ENCODE data around the gene JPH3.

The JPH3 gene

DNA sequence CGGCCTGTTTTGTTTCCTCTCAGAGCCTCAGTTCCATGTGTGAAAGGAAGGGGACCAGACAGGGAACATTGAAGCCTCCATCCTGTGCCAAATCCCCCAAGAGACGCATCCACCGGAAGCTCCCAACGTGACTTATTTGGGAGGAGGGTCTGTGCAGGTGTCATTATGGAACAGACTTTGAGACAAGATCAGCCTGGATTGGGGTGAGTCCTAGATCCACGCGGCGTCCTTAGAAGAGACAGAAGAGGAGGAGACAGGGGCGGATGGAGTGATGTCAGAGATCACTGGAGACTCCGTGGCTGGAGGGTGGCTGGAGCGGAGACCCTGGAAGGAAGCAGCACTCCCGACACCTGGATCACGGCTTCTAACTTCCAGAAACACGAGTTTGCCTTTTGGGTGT, 83.5 kb downstream of the JPH3 start:
- Histone ChIP-seq H3K4me3 (no peak overlapping the region), H3K27ac (no peak overlapping the region)
- TF ChIP-seq, protein P1, sequence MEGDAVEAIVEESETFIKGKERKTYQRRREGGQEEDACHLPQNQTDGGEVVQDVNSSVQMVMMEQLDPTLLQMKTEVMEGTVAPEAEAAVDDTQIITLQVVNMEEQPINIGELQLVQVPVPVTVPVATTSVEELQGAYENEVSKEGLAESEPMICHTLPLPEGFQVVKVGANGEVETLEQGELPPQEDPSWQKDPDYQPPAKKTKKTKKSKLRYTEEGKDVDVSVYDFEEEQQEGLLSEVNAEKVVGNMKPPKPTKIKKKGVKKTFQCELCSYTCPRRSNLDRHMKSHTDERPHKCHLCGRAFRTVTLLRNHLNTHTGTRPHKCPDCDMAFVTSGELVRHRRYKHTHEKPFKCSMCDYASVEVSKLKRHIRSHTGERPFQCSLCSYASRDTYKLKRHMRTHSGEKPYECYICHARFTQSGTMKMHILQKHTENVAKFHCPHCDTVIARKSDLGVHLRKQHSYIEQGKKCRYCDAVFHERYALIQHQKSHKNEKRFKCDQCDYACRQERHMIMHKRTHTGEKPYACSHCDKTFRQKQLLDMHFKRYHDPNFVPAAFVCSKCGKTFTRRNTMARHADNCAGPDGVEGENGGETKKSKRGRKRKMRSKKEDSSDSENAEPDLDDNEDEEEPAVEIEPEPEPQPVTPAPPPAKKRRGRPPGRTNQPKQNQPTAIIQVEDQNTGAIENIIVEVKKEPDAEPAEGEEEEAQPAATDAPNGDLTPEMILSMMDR (IDR thresholded peaks at IDR 0.05), result no peak
- DNase-seq (ENCODE audit: low spot score), result no peak

DNA sequence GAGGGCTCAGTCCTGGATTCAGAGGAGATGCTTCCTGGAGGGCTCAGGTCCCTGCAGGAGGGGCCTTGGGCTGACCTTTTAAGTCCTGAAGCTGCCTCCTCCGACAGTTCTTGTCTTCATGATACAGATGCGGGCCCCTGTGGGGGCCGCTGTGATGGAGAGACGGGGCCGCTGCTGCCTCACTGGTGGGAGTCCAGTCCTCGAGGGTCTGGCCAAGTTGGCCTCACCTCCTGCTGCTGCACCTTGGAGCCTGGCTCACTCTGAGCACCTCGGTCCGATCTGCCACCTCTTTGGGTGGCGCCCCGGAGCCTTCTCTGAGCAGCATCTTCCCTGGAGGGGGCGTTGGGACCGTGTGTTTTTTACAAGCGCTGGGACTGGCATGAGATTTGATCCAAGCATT, 84.4 kb downstream of the JPH3 start:
- DNase-seq (ENCODE audit: low spot score), result no peak
- Histone ChIP-seq H3K27ac (no peak overlapping the region), H3K4me3 (no peak overlapping the region)
- TF ChIP-seq, protein P1 (IDR thresholded peaks at IDR 0.05), result no peak

DNA sequence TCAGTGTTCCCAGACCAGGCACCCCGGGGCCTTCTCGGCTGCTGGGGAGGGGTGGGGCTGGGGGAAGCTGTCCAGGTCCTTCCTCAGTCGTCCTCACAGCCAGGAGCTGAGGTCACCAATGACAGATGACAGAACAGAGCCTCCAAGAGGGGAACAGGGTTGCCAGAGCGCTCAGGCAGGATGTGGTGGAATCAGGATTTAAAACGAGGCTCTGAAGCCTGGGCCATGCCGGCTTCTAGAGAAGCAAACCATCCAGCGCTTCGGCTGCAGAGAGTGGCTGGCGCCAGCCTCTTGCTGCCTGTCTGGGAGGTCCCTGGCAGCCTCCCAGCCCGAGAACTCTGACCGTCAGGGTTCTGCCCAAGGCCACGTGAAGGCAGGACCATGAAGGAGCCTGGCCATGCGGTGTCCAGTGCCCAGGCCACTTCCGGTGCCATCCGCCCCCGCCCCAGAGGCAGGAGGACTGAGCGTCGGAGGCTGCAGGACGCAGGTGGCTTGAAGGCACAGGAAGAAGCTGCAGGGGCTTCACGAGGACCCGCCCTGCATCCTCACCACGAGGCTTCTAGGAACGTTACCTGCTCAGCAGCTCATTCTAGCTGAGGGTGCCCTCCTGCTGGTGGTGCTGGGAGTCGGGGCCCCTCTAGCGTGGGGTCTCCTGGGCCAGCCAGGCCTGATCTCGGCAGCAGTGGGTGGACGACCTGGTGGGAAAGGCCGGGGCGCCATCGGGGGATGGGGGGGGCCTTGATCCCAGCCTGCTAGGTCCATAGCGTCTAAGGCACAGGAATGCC, 85.0 kb downstream of the JPH3 start:
- no peak overlapping the region for H3K4me3 ChIP-seq

GRCh38 chr16:87687998-87688529, 85.8 kb downstream of the JPH3 start:
- TF ChIP-seq, protein P1 (IDR thresholded peaks at IDR 0.05), result no peak
- no peak for DNase-seq (ENCODE audit: low spot score)
- Histone ChIP-seq H3K27ac (no peak overlapping the region), H3K4me3 (no peak overlapping the region)

More for the DNA sequence above, 85.0 kb downstream of the JPH3 start:
- TF ChIP-seq, protein P1 (IDR thresholded peaks at IDR 0.05), result no peak
- H3K27ac ChIP-seq, result no peak overlapping the region
- DNase-seq (ENCODE audit: low spot score), result no peak

DNA sequence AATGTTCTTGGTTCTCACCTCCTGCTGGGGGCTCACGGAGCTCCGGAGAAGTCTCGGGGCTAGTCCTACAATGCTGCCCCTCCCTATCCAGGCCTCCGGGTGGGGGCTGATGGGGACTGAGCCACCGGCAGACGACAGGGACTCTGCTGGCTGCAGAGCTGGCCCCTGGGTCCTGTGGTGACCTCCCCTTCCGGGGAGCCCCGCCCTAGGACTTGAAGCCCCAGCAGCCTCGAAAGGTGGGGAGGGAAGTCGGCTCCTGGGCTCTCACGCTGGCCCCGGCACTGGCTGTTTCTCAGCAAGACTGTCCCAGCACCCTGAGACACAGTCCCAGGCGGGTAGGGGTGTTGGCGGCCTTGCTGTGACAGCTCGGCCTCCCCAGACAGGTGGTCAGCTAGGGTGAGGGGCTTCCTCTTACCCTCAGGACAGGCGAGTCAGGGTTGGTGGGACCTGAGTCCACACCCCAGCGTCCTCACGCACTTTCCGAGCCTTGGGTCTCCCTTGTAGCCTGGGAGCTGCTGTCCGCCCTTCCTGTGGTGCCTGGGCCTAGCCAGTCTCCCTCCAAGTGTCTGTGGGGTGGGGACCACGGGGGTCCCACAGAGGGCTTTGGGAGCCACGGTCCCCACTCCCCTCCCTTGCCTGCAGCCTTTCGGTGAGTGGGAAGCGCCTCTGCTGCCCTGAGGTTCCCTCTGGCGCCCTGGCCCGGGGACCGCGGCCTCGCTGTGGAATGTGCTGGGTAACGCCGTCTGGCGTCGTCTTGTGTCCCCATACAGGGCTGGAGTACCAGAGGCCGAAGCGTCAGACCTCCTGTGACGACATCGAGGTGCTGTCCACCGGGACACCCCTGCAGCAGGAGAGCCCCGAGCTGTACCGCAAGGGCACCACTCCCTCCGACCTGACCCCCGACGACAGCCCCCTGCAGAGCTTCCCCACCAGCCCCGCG, 86.8 kb downstream of the JPH3 start:
- no peak overlapping the region for H3K4me3 ChIP-seq
- no peak for DNase-seq (ENCODE audit: low spot score)
- TF ChIP-seq, protein P1 (IDR thresholded peaks at IDR 0.05), result no peak
- no peak overlapping the region for H3K27ac ChIP-seq

DNA sequence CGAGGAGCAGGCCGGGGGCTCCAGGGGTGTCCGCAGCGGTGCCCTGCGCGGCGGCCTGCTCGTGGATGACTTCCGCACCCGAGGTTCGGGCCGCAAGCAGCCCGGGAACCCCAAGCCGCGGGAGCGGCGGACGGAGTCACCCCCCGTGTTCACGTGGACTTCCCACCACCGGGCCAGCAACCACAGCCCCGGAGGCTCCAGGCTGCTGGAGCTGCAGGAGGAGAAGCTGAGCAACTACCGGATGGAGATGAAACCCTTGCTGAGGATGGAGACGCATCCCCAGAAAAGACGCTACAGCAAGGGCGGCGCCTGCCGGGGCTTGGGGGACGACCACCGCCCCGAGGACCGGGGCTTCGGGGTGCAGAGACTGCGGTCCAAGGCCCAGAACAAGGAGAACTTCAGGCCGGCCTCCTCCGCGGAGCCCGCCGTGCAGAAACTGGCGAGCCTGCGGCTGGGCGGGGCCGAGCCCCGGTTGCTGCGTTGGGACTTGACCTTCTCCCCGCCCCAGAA, 87.7 kb downstream of the JPH3 start:
- DNase-seq (ENCODE audit: low spot score), result no peak
- Histone ChIP-seq H3K27ac (no peak overlapping the region), H3K4me3 (no peak overlapping the region)
- TF ChIP-seq, protein P1 (IDR thresholded peaks at IDR 0.05), result no peak

Measured in coronary artery (tissue), 2 donors.